ENCODE measurements around the gene IGSF21. TPM values are rescaled to one million over a fixed set of nuclear protein-coding genes. Genes with fewer than 3 reads are reported as not detected.

The IGSF21 gene
- total and polyA plus RNA-seq, 2 donors (not counting 3 experiments of a cell fraction or from before 2014, with no cell fraction given): not detected

DNA sequence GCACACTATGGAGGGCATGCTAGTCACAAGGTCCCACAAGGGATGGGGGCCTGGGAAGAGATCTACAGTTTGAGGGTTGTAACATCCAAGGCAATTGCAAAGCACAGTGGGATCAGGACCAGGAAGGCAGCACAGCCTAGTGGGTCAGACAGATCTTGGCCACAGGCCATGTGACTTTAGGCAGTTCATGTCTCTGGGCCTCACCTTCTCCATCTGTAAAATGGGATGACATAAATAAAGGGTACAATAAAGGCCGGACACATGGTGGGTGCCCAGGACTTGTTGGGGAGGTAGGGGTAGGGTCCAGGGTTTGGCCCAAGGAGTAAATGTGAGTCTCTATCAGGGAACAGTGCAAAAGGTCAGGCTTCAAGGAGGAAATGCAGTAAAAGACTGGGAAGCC lies 18.1 kb upstream of the IGSF21 start:
- no TSS peak for BruUV-seq (replicated peaks)

DNA sequence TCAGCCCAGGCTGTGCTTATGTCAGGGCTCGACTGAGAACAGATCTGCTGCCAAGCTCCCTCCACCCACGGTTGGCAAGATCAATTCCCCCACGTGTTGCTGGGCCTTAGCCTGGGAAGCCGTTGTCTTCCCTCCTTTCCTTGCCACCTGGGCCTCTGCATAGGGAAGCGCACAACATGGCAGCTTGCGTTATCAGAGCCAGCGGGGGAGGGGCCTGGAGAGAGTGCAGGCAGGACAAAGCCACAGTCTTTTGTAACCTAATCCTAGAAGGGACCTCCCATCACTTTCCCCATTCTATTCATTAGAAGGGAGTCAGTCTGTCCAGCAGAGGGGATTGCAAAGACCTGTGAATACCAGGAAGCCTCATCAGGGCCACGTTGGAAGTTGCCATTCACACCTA lies 17.0 kb upstream of the IGSF21 start:
- CTCF ChIA-PET: no interaction called here
- Histone ChIP-seq H3K9me3 (replicated peaks; ENCODE audit: control insufficient read depth, insufficient read depth, low read length) (no peaks in the 10 kb centered on the region), H3K9ac (replicated peaks; ENCODE audit: extremely low read depth, insufficient read depth, low read length) (no peak overlapping the region), H3K4me1 (ENCODE audit: control insufficient read depth, extremely low read depth, insufficient read depth, low read length) (no peaks in the 10 kb centered on the region), H3K27me3 (ENCODE audit: control insufficient read depth in 2 of 2, insufficient read depth in 2 of 2, low read length in 2 of 2) (no peaks in the 10 kb centered on the region), H3K79me2 (ENCODE audit: control insufficient read depth, insufficient read depth, low read length) (no peaks in the 10 kb centered on the region), H3K9me1 (replicated peaks; ENCODE audit: control insufficient read depth, extremely low read depth, insufficient read depth, low read length) (no peaks in the 10 kb centered on the region), H2AFZ (ENCODE audit: low read depth, low read length) (no peak overlapping the region), H3K4me2 (ENCODE audit: insufficient read depth, low read length) (no peak overlapping the region), H3K27ac (ENCODE audit: insufficient read depth, low read depth, low read length) (no peak overlapping the region), H4K20me1 (replicated peaks; ENCODE audit: control insufficient read depth, extremely low read depth, insufficient read depth, low read length) (no peaks in the 10 kb centered on the region), H3K36me3 (ENCODE audit: control insufficient read depth in 2 of 2, extremely low read depth in 1 of 2, insufficient read depth in 2 of 2, low read length in 2 of 2) (no peaks in the 10 kb centered on the region), H3K4me3 (replicated peaks in 1 of 3; ENCODE audit: insufficient read depth in 1 of 3, low read depth in 1 of 3, low read length in 3 of 3) (no peak overlapping the region)
- TF ChIP-seq, protein P1, sequence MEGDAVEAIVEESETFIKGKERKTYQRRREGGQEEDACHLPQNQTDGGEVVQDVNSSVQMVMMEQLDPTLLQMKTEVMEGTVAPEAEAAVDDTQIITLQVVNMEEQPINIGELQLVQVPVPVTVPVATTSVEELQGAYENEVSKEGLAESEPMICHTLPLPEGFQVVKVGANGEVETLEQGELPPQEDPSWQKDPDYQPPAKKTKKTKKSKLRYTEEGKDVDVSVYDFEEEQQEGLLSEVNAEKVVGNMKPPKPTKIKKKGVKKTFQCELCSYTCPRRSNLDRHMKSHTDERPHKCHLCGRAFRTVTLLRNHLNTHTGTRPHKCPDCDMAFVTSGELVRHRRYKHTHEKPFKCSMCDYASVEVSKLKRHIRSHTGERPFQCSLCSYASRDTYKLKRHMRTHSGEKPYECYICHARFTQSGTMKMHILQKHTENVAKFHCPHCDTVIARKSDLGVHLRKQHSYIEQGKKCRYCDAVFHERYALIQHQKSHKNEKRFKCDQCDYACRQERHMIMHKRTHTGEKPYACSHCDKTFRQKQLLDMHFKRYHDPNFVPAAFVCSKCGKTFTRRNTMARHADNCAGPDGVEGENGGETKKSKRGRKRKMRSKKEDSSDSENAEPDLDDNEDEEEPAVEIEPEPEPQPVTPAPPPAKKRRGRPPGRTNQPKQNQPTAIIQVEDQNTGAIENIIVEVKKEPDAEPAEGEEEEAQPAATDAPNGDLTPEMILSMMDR (IDR thresholded peaks at IDR 0.05; ENCODE audit: extremely low read depth in 1 of 2, insufficient read depth in 1 of 2, low read depth in 1 of 2, low read length in 2 of 2): no peak
- no peak for TF ChIP-seq GATA2 (IDR thresholded peaks at IDR 0.05; ENCODE audit: insufficient read depth, insufficient read length, low read depth, low read length)
- TF ChIP-seq, protein P2, sequence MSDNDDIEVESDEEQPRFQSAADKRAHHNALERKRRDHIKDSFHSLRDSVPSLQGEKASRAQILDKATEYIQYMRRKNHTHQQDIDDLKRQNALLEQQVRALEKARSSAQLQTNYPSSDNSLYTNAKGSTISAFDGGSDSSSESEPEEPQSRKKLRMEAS (IDR thresholded peaks at IDR 0.05; ENCODE audit: insufficient read depth, insufficient read length): no peak
- no peak for TF ChIP-seq FOS (IDR thresholded peaks at IDR 0.05; ENCODE audit: borderline replicate concordance, insufficient read depth, low read length)
- TF ChIP-seq POLR2AphosphoS5 (IDR thresholded peaks at IDR 0.05; ENCODE audit: insufficient read depth, low read depth, low read length): no peak
- intact Hi-C loops (cut with micrococcal nuclease) (no loop called here), dilution Hi-C loops (cut with MboI; ENCODE audit: extremely low pct_ligation_motif_present, low sequenced_read_pairs) (no loop called here)
- POLR2A ChIA-PET: no interaction called here
- DNase-seq (ENCODE audit: low read depth, low spot score): no peak
- no TSS peak for BruUV-seq (replicated peaks)
- FAIRE-seq: no peak

More for the DNA sequence above, 18.1 kb upstream of the IGSF21 start:
- Histone ChIP-seq H3K9me1 (replicated peaks; ENCODE audit: control insufficient read depth, extremely low read depth, insufficient read depth, low read length) (no peaks in the 10 kb centered on the region), H3K27me3 (ENCODE audit: control insufficient read depth in 2 of 2, insufficient read depth in 2 of 2, low read length in 2 of 2) (no peaks in the 10 kb centered on the region), H3K4me2 (ENCODE audit: insufficient read depth, low read length) (no peak overlapping the region), H3K4me3 (replicated peaks in 1 of 3; ENCODE audit: insufficient read depth in 1 of 3, low read depth in 1 of 3, low read length in 3 of 3) (no peak overlapping the region), H3K4me1 (ENCODE audit: control insufficient read depth, extremely low read depth, insufficient read depth, low read length) (no peaks in the 10 kb centered on the region), H3K9ac (replicated peaks; ENCODE audit: extremely low read depth, insufficient read depth, low read length) (no peak overlapping the region), H3K79me2 (ENCODE audit: control insufficient read depth, insufficient read depth, low read length) (no peaks in the 10 kb centered on the region), H3K9me3 (replicated peaks; ENCODE audit: control insufficient read depth, insufficient read depth, low read length) (no peaks in the 10 kb centered on the region), H3K27ac (ENCODE audit: insufficient read depth, low read depth, low read length) (no peak overlapping the region), H3K36me3 (ENCODE audit: control insufficient read depth in 2 of 2, extremely low read depth in 1 of 2, insufficient read depth in 2 of 2, low read length in 2 of 2) (no peaks in the 10 kb centered on the region), H2AFZ (ENCODE audit: low read depth, low read length) (no peak overlapping the region), H4K20me1 (replicated peaks; ENCODE audit: control insufficient read depth, extremely low read depth, insufficient read depth, low read length) (no peaks in the 10 kb centered on the region)
- dilution Hi-C loops (cut with MboI; ENCODE audit: extremely low pct_ligation_motif_present, low sequenced_read_pairs): no loop called here
- intact Hi-C loops (cut with micrococcal nuclease): no loop called here
- ChIA-PET CTCF (no interaction called here), POLR2A (no interaction called here)
- FAIRE-seq (no peak), DNase-seq (ENCODE audit: low read depth, low spot score) (no peak)
- TF ChIP-seq MYC (IDR thresholded peaks at IDR 0.05; ENCODE audit: low read depth, low read length): no peak
